Panc1 (cell line): Measurements from ENCODE around the gene PDZRN4. TPM values are rescaled to one million over a fixed set of nuclear protein-coding genes. Genes with fewer than 3 reads are reported as not detected.

Experiments
- ATAC-seq: fragments of 200-7000 bp; cut with Tn5 transposase; 2 replicates; pipeline ENCODE4 v1.9.1; 2020; ENCODE audit warnings: mild to moderate bottlenecking, moderate library complexity
- BruUV-seq: library from RNA; stranded (reverse); fragments of 400-500 nt; replicated peaks from 2 replicates; lab custom pipeline; 2021; lab: Mats Ljungman, UMichigan
- CTCF ChIA-PET: fragments of 300-600 bp; sonication (Branson Sonifier 250); formaldehyde crosslinking; loops from one replicate; lab custom pipeline; 2022; ENCODE audit warnings: antibody characterized with exemption; lab: Charles Lee
- POLR2A ChIA-PET: fragments of 300-600 bp; sonication (Branson Sonifier 250); formaldehyde crosslinking; loops from one replicate; lab custom pipeline; 2022; ENCODE audit warnings: antibody characterized with exemption; lab: Charles Lee
- DNase-seq: peaks from one replicate; pipeline ENCODE4 v3.0.0-alpha.2; 2010; ENCODE audit warnings: low read depth, low spot score
- H3K27ac ChIP-seq: 2 replicates; pipeline ENCODE4 v1.5.1; 2011; ENCODE audit warnings: mild to moderate bottlenecking, low read length, inconsistent platforms
- H3K27me3 ChIP-seq: fragments of 200-500 bp; sonication (Bioruptor generic); 2 replicates; pipeline ENCODE4 v1.6.0; 2014; ENCODE audit warnings: low read length, inconsistent platforms; ENCODE audit not compliant: control insufficient read depth, insufficient read depth
- H3K36me3 ChIP-seq: fragments of 200-500 bp; sonication (Bioruptor generic); 2 replicates; pipeline ENCODE4 v1.5.1; 2014; ENCODE audit warnings: inconsistent platforms, mild to moderate bottlenecking, low read length, moderate library complexity; ENCODE audit not compliant: control insufficient read depth, insufficient read depth
- H3K4me1 ChIP-seq: 2 replicates; pipeline ENCODE4 v1.5.1; 2011; ENCODE audit warnings: inconsistent platforms, mild to moderate bottlenecking, low read length, moderate library complexity; ENCODE audit not compliant: control insufficient read depth, insufficient read depth
- H3K4me3 ChIP-seq, 2 experiments: 2 replicates each; pipeline ENCODE4 v1.5.1; 2011 to 2012; ENCODE audit warnings: low read depth in 2 of 2, low read length in 2 of 2, mild to moderate bottlenecking in 2 of 2, inconsistent platforms in 1 of 2, moderate library complexity in 1 of 2
- H3K9me3 ChIP-seq: fragments of 200-500 bp; sonication (Bioruptor generic); 2 replicates; pipeline ENCODE4 v1.5.1; 2014; ENCODE audit warnings: low read depth, mild to moderate bottlenecking, inconsistent platforms, low read length, moderate library complexity; ENCODE audit not compliant: control insufficient read depth, insufficient read depth
- CTCF ChIP-seq: fragments of 450-650 bp; IDR thresholded peaks from 2 replicates; pipeline ENCODE4 v1.5.1; 2017; ENCODE audit warnings: mild to moderate bottlenecking
- POLR2AphosphoS5 ChIP-seq: IDR thresholded peaks from 2 replicates; pipeline ENCODE4 v1.6.1; 2012; ENCODE audit warnings: mild to moderate bottlenecking, low read depth, low read length, moderate library complexity
- REST ChIP-seq, 2 experiments: IDR thresholded peaks; 2 replicates each; pipeline ENCODE4 v1.6.1; 2011 to 2012; ENCODE audit warnings: low read depth in 2 of 2, control low read depth in 1 of 2, low read length in 1 of 2, mild to moderate bottlenecking in 1 of 2, moderate library complexity in 1 of 2; ENCODE audit not compliant: insufficient read depth in 1 of 2
- SIN3A ChIP-seq: IDR thresholded peaks from 2 replicates; pipeline ENCODE4 v1.6.1; 2012; ENCODE audit warnings: low read depth, mild to moderate bottlenecking, low read length, moderate library complexity, borderline replicate concordance; ENCODE audit not compliant: insufficient read depth
- TCF7L2 ChIP-seq: IDR thresholded peaks from 2 replicates; pipeline ENCODE4 v1.6.1; 2011; ENCODE audit warnings: mild to moderate bottlenecking, low read depth, low read length, inconsistent platforms
- in situ Hi-C: cut with HindIII; loops from 2 replicates; pipeline ENCODE4 v1.10.0; 2016; ENCODE audit warnings: low sequenced_read_pairs, low pct_unique_long_range_greater_than_20kb
- intact Hi-C: fragments of 100-400 bp; cut with micrococcal nuclease; formaldehyde crosslinking; loops from one replicate; pipeline ENCODE4 v1.10.0; 2022; ENCODE audit not compliant: unreplicated experiment
- total RNA-seq: library from RNA; stranded (reverse); gene quantifications from one replicate; pipeline ENCODE4 v1.2.1, GENCODE V29; 2021; ENCODE audit not compliant: unreplicated experiment

Gene PDZRN4
- total RNA-seq, 1 experiment from 2014 or later = not detected

- ChIA-PET CTCF (no interaction called here), POLR2A (no interaction called here)
- Histone ChIP-seq H3K27ac (no peak overlapping the region), H3K4me3 (no peak overlapping the region), H3K27me3 (no peaks in the 10 kb centered on the region), H3K36me3 (no peaks in the 10 kb centered on the region), H3K9me3 (no peaks in the 10 kb centered on the region), H3K4me1 (no peaks in the 10 kb centered on the region)
- DNase-seq (no peak), ATAC-seq (no peak)
- no peak for TF ChIP-seq REST (IDR thresholded peaks at IDR 0.05; ENCODE audit: insufficient read depth in 1 of 2, low read depth in 2 of 2, low read length in 1 of 2)
- TF ChIP-seq TCF7L2 = no peak
- no peak for TF ChIP-seq CTCF
- TF ChIP-seq POLR2AphosphoS5 = no peak
- no peak for TF ChIP-seq SIN3A
- intact Hi-C loops (no loop called here), in situ Hi-C loops (no loop called here)
- BruUV-seq = no TSS peak
Measured at GRCh38 chr12:41552588-41552987, 364.5 kb downstream of the PDZRN4 start.

- POLR2A ChIA-PET = interaction anchor here (0.7 kb wide), 1 partner anchor 25 kb away, joined by 5 read pairs; no protein-coding TSS in a partner anchor
- H3K27ac ChIP-seq = no peak overlapping the region
- TF ChIP-seq CTCF (no peak), REST (IDR thresholded peaks at IDR 0.05; ENCODE audit: insufficient read depth in 1 of 2, low read depth in 2 of 2, low read length in 1 of 2) (no peak), SIN3A (no peak), POLR2AphosphoS5 (no peak), TCF7L2 (no peak)
Measured at GRCh38 chr12:41556176-41556575, 368.1 kb downstream of the PDZRN4 start.

More at GRCh38 chr12:41556176-41556575, 368.1 kb downstream of the PDZRN4 start:
- no TSS peak for BruUV-seq
- Histone ChIP-seq H3K9me3 (no peaks in the 10 kb centered on the region), H3K4me3 (no peak overlapping the region), H3K27me3 (no peaks in the 10 kb centered on the region), H3K36me3 (no peaks in the 10 kb centered on the region), H3K4me1 (no peaks in the 10 kb centered on the region)
- CTCF ChIA-PET = no interaction called here
- intact Hi-C loops = no loop called here
- in situ Hi-C loops = no loop called here
- DNase-seq (no peak), ATAC-seq (no peak)
